GM10847 (cell line): ENCODE results near the gene CD300LF.

Experiments
- POLR2A ChIP-seq: IDR thresholded peaks from 2 replicates; pipeline ENCODE4 v1.6.1; 2011; ENCODE audit not compliant: insufficient read length; ENCODE audit errors: extremely low read depth

The CD300LF gene

GRCh38 chr17:74712756-74713155 is at the start of gene CD300LF:
CD300LF (minus strand) TSS chr17:74712923; CDS start chr17:74712866, 57 bp downstream.
- no peak for TF ChIP-seq POLR2A

GRCh38 chr17:74761931-74762330 is 49.2 kb upstream of the CD300LF start:
- TF ChIP-seq POLR2A = no peak

- TF ChIP-seq POLR2A = no peak
Measured at GRCh38 chr17:74761419-74761818, 48.7 kb upstream of the CD300LF start.

GRCh38 chr17:74760404-74761105 is 47.8 kb upstream of the CD300LF start:
- TF ChIP-seq POLR2A = no peak

- TF ChIP-seq POLR2A = no peak
Measured at GRCh38 chr17:74759941-74760340, 47.2 kb upstream of the CD300LF start.

GRCh38 chr17:74759243-74759801 is 46.6 kb upstream of the CD300LF start:
- TF ChIP-seq POLR2A = no peak

GRCh38 chr17:74758848-74759168 is 46.1 kb upstream of the CD300LF start:
- no peak for TF ChIP-seq POLR2A

- no peak for TF ChIP-seq POLR2A
Measured at GRCh38 chr17:74757931-74758847, 45.5 kb upstream of the CD300LF start.

GRCh38 chr17:74757502-74757901 is 44.8 kb upstream of the CD300LF start:
- no peak for TF ChIP-seq POLR2A

GRCh38 chr17:74756891-74757290 is 44.2 kb upstream of the CD300LF start:
- no peak for TF ChIP-seq POLR2A

GRCh38 chr17:74755533-74755932 is 42.8 kb upstream of the CD300LF start:
- TF ChIP-seq POLR2A = no peak

GRCh38 chr17:74754832-74755231 is 42.1 kb upstream of the CD300LF start:
- TF ChIP-seq POLR2A = no peak

- TF ChIP-seq POLR2A = no peak
Measured at GRCh38 chr17:74752822-74753401, 40.2 kb upstream of the CD300LF start.

GRCh38 chr17:74752415-74752814 is 39.7 kb upstream of the CD300LF start:
- TF ChIP-seq POLR2A = no peak

- TF ChIP-seq POLR2A = no peak
Measured at GRCh38 chr17:74750327-74751069, 37.8 kb upstream of the CD300LF start.
